ENCODE measurements around the gene FBXL14.
"Not testable (repeated sequence)": the region's sequence is repeated elsewhere in the genome, so short reads cannot be mapped to it uniquely, and the experiment has no call there.

FBXL14 gene

DNA sequence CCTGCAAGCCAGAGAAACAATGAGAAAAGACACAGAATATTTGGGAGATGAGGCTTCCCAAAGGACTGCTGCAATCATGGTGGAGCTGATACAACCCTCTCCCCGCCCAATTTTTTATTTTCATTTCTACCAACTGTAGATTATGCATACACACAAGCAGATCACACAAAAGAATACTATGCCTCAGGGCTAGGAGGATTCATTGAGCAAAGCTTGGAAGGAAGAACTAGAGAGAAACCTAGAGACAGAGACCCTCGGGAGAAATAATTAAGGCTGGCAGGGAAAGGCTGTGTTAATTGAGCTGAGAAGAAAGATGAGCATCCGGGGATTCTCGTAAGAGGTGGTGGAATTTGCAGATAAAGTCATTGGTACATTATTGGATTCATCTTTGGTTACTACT, 24.8 kb upstream of the FBXL14 start:
- no peak for DNase-seq

DNA sequence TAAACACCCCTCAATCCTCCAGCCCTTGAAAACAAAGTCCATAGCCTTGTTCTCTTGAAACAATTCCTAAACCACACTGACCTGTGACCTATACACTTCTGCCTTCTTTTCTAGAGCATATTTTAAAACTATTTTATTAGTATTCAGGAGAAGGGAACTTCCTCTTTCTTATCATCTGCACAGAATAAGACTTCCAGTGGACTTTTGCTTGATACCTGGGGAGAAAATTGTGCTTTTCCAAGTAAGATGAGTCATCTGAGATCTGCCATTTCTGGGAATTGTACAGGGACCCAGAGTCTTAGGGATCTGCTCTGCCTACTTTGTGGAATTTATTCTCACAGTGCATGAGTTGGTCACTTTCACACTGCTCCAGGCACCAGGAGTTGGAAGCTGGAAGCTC, 24.1 kb upstream of the FBXL14 start:
- DNase-seq: no peak

DNA sequence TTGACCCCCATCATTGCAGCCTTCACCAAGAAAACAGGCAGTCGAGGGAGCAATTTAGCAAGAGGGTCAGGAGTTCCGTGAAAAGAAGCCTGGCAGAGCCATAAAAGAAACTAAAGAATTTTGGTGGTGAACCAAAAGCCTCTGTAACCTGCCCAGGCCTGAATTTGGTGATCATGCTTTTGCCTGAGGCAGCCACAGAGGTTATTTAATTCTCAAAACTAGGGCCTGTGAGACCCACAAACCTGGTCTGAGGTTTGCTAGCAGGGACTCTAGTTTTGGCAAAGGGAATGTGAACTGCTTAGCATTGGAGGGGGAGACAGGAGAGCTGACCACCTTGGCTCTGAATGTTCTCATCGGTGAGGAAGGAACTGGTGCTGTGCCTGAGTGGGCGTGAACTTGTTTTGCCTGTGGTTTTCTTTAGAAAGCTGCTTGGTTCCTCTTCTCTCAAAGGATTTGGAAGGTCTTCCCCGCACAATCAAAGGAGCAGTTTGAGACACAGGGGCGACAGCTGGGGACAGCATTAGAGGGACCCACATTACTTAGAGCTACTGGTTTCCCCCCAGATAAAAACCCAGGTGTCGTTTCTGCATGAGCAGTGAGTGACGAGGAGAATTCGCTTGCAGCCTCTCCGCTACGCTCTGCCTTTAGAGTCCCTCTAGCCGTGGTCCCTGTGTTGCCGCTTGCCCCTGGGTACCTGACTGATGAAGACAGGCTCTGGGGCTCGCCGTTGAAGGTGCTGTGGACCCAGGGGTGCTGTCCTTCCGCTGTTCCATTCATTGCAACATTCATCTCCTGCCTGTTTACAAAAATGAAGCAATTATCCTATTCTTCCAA, 22.1 kb upstream of the FBXL14 start:
- peak; percentile 70 to 87 for DNase-seq

DNA sequence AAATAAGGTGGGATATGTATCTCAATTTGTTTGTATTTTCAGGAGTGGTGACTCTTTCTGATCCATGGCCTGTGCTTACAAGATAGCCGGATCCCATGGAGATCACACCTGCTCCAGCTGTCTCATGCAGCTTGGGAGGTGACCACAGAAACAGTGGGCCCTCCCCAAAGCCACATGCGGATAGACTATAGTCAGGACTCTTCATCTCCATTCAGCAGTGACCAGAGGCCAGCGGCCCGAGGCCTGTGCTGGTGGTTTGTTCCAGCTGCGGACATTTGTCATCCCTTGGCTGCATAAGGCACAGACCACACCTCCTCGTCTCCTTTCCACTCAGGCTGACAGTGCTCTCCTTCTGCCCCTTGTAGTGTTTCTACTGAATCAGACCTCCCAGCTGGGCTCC, 20.0 kb upstream of the FBXL14 start:
- no peak for DNase-seq

DNA sequence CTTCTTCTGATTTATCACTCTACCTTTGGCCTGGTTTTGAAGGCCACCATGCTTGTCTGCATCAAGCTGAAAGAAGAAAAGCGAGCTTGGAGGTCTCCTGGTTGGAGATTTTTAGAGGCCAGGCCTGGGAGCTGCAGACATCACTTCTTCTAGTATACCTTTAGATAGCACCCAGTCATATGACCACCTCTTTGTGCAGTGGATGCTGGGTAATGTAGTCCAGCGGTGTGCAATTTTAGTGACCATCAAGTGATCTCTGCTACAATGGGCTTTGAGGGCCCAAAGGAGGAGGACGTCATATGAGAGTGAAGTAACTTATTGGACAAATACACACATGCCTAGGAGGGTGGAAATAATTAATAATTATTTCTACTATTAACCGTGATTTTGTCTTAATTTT, 19.5 kb upstream of the FBXL14 start:
- no peak for DNase-seq

DNA sequence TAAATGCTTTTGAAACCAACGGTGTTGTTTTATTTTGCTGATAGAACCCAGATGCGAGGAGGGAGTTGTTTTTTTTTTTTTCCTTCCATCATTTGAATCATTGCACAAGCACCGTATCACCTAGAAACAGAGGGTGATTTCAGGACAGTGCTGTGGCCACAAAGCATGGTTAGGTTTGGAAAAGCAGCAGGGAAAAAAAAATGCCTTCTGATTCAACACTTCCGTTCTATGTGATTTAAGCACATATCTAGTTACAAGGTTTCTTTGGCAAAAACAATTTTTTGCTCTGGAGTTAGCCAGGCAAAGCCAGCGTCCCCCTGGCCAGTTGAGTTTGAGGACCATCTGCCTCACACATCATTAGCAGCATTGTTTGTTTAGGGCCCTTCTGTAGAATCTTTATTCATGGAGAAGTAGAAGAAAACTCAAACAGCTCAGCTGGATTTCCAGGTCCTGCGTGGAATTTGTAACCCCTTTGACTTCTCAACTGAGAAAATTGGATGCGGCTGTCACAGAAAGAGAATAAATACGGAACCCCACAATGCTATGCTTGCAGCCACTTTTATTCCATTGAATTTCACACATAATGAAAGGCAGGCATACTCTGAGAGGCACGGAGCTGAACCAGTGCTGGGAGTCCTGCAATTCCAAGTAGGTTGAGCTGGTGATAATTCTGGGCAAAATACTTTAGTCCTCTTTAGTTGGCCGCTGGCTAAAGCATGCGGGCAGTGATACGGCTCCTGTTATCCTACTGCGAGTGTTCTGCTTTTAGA, 17.6 kb upstream of the FBXL14 start:
- DNase-seq: no peak

DNA sequence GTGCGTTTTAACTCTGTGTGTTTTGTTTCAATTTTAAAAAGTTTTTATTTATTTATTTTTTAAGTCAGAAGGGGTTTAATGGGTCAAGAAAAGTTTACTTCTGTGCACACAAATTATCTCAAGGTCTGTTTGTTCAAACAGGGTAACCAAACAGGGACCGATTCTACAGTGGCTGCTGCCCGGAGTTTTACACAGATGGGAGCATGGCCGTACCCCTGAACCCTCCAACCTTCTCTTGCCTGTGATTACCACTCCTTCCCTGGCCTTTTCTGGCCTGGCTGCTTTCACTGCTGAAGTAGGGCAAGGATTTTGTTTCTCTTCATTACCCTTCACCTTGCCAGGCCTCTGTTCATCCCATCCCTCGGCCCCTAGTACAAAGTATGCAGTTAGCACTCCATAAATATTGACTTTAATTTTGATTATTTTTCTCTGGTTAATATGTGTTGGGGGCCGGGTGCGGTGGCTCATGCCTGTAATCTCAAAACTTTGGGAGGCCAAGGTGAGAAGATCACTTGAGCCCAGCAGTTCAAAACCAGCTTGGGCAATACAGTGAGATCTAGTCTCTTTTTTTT, 15.8 kb upstream of the FBXL14 start:
- no peak for DNase-seq

DNA sequence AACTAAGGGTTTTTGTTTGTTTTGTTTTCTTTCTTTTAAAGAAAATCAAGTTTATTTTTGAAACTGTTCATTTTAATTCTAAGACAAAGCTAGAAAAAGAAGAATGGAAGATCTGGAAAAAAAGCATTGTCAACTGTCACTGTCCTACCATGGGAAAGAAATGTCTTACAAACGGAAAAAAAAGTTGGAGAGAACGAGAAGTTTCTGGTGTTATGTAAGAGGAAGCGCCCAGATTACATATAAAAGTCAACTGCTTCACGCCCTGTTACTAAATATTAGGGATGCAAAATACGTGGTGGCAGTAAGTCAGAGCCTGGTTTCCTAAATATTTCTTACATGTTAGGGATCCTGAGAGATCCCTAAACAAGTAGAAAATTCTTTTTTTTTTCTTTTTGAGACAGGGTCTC, 14.3 kb upstream of the FBXL14 start:
- peak; percentile 70 to 86 for DNase-seq

DNA sequence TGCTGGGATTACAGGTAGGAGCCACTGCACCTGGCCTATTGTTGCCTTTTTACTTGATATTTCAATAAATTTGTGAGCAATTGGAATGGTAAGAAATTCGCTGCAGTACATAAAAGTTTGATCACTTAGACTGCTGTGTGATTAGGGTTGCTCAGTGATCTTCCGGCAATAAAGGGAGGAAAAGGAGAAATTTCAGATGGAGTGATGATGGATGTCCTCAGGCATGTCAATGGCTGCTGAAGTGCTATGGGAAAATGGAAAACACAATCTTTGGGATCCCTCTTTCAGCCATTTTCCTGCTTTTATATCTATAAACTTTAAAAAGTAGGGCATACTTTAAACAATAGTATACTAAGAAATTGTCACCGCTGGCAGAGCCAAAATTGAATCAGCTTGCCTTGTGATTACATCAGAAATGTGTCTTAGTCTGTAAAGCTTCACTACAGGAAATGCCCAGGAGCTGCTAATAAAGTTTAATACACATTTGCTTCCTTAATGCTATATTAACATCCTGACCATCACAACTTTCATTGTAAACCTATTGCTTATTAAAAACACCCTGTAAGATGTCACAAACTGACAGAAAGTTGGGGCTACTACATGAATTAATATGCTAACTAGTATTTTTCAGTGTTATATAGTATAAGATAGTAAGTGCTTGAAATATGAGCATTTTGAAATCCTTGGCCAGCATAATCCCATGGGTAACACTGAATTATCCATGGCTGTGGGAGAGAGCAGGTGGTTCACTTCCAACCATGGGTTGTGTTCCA, 13.7 kb upstream of the FBXL14 start:
- peak; percentile 42 to 43 for DNase-seq

DNA sequence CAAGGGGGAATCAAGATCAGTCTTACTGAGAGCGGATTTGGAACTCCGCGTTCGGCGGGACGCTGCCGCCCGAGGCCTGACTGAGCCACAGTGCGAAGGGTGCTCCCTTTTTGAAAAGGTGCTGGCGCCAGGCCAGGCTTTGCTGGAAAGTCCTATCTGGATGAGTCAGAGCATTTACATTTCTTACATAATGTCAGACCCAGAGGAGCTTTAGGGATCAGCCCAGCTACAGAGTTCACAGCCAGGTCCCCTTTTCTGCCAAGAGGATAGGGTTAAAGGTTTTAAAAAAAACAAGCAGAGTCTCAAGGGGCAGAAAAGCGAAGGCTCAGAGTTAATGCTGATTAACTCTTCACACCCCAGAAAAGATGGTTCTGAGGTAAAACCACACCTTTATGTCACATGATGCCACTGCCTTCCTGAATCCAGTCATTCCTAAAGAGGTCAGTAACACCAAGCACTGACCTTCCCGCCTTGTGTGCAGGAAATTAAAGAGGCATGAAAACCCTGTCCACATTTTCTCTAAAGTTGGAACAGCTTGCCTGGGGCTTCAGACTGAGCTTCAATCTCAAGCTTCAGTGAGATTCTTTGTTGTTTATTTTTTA, 11.7 kb upstream of the FBXL14 start:
- DNase-seq: peak; percentile 86 to 88

DNA sequence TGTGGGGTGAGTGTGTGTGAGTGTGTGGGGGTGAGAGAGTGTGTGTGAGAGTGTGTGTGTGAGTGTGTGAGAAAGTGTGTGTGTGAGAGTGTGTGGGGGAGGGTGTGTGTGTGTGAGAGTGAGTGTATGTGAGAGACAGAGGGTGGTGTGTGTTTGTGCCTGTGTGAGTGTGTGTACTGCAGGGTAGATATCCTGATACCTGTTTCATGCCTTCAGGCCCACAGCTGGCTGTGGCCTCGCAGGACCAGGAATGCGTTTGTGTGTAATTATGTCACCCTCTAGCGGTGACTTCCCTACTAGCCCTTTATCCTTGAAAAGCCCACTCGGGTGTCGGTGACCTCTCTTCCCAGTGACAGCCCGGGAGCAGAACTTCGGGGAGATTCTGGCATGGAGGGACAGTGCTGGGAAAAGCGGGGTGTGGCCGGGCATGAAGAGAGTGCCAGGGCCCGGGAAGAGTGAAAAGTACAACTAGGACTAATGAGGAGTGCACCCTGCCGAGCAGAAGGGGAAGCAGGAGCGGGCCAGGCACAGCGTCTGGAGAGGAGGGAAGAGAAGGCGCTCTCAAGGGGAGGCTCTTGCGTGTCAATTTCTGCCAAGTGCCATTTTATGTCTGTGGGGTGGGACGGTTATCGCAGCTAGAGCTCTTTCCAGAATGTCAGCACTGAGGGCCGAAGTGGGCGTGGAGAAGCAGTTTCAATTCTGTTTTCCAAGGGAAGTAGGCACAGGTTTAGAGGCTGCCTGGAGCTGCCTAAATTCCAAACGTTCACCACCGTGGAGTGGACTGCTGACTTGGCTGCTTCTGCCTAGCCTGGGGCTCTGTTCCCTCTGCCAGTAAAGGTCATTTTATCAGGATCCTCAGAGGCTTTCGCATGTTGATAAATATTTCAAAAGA, 11.0 kb upstream of the FBXL14 start:
- DNase-seq: peak; percentile 77 to 82

DNA sequence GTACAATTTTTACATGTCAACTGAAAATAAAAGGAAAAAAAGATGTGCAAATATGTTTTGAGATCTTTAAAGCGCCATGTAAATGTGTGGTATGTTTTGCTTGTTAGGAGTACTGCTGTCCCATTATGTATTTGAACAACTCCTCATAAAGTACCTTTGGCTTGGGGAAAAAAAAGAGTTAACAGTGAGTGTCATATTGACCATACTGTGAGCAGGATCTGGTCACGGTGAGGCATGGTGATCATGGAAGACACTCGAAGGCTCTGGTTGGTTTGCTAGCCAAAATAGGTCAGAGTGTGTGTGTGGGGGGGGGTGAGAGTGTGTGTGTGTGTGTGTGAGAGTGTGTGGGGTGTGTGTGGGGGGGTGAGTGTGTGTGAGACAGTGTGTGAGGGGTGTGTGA, 10.1 kb upstream of the FBXL14 start:
- DNase-seq: no peak

DNA sequence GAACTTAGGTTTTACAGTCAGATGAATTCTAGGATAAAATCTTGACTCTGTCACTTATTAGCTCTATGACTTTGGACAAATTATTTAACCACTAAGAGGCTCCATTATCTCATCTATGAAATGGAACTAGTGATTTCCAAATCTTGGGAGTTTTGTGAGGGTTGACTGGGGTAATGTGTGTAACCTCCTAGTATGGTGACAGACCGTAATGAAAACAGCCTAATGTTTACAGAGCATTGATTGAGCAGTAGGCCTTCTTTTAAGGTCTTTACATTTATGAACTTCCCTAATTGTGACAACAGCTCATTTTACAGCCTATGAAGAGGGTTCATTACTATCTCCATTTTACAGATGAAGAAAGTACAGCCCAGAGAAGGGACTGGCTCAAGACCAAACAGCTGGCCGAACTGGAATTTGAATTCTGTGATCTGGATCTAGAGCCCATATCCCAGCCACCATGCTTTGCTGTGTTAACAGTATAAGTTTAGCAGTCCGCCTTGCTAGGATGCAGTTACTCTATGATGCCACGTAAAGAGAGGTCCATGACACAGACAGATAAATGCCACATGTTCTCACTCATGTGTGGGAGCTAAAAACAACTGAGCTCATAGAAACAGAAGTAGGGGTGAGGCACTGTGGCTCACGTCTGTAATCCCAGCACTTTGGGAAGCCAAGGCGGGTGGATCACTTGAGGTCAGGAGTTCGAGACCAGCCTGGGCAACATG, 9.1 kb upstream of the FBXL14 start:
- DNase-seq: peak in 1 of 2 donors; percentile 26

DNA sequence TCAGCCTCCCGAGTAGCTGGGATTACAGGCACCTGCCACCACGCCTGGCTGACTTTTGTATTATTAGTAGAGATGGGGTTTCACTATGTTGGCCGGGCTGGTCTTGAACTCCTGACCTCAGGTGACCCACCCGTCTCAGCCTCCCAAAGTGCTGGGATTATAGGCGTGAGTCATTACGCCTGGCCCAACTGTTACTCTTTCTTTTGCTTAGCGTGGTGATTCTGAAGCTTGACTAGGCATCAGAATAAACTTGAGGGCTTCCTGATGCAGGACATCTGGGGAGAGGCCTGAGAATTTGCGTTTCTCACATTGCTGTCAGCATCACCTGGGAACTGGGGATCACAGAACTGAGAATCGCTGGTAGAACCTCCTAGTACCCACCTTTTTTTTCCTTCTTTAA, 8.3 kb upstream of the FBXL14 start:
- DNase-seq: not testable (repeated sequence)

DNA sequence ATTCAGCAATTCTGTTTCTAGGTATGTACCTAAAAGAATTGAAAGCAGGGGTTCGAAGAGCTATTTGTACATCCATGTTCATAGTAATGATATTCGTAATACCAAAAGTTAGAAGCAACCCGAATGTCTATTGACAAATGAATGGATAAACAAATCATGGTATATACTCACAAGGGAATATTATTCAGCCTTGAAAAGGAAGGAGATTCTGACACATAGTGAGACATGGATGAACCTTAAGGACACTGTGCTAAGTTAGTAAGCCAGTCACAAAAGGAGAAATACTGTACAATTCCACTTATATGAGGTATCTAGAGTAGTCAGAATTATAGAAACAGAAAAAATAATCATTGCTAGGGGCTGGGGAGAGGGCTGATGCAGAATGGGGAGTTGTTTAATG, 4.4 kb upstream of the FBXL14 start:
- no peak for DNase-seq

DNA sequence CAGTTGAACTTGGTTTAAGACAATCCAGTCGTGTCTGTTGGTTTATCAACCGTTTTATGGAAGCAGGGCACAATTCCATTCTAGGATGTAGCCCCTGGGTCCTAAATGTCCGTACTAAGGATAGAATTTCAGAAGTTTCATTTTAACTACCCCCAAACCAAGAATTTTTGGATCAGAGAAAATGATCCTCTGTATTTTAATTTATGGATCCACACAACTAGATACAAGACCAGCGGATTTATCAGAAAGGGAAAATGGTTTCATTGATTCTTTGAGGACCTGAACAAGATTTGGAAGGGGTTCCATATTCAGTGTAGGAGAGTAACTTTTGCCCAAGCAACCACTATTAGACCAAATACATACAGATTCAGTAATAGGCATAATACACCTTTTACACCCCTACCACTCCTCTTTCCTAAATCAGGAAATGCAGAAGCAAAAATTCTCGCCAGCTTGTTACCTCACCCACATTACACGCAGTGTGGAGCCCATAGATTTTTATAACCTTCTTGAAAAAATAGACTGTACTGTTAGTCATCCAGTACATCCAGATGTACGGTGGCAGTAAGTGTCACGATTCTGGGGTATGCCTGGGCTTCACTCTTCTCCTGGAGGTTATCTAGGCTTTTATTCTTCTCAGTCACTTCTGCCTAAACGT, 1.4 kb upstream of the FBXL14 start:
- DNase-seq: no peak

DNA sequence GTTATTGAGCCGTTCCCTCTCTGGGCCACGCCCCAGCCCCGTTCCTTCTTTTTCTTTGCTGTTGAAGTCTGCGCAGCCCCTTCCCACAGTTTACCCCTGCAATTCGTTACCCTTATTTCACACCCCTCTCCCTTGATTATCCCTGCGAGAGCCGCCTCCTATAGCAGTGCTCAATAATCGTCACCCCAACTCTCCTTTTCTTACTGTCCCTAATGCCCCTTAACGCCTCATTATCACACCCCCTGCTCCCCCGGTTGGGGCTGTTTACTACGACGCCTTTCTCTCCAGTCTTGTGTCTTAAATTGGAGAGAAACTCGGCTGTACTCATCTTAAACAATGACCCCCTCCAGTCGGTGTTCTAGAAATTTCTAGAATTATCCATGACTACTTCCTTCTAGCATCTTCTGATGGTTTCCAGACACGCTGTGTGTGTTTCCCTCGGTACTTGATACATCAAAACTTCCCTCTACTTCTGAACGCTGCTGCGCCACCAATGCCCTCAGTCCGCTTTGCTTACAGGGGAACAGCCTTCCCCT, 713 bp upstream of the FBXL14 start:
- DNase-seq: peak; percentile 30 to 41

DNA sequence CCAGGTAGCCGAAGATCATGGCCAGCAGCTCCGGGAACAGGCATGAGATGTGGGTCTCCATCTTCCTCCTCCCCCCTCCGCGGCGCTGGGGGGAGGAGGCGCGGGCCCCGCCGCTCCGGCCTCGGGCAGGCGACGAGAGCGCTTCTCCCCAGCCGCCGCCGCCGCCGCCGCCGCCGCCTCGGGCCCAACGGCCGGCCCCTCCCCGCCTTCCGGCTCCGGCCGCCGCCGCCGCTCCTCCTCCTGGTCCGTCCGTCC, 448 bp downstream of the FBXL14 start:
- no peak for DNase-seq

DNA sequence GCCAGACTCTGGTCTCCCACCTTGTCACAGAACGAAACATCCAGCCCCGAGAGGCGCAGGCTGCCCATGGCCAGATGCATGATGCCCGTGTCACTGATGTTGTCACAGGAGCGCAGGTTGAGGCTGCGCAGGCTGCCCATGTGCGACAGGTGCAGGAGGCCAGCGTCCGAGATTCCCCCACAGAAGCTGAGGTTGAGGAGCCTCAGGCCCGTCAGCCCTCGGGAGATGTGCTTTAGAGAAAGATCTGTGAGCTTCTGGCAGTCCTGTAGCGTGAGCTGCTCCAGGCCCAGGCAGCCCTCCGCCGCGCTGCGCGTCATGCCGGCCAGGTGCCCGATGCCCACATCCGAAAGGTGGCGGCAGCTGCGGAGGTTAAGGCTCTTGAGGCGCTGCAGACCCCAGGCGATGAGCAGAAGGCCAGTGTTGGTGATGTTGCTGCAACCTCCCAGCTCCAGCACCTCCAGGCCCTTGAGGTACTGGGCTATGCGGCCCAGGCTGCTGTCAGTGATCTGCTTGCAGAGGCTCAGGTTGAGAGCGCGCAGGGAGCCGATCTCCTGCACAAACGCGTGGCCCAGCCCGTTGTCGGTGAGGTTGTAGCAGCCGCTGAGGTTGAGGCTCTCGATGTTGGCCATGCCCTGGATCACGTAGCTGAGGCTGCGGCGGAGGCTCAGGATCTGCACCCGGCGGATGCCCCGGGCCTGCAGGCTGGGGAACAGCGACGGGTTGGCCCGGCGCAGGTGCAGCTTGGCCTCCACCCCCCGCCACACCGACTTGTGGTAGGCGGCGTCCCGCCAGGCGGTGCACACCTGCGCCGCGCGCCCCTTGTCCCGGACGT, 991 bp downstream of the FBXL14 start:
- DNase-seq: peak in 1 of 2 donors; percentile 15
